ENCODE results near the gene EXD2.

EXD2 gene

GRCh38 chr14:69281450-69282169, 90.3 kb downstream of the EXD2 start:
- no peak overlapping the region for H3K27ac ChIP-seq (replicated peaks)
- no peaks in the 10 kb centered on the region for H3K27me3 ChIP-seq (ENCODE audit: insufficient read depth, poor library complexity, severe bottlenecking)
- H3K4me3 ChIP-seq (replicated peaks; ENCODE audit: insufficient read depth, low read length), result no peak overlapping the region
- no peak for TF ChIP-seq GABPA (IDR thresholded peaks at IDR 0.05; ENCODE audit: low read depth)
- TF ChIP-seq REST (IDR thresholded peaks at IDR 0.05; ENCODE audit: insufficient replicate concordance, low read depth), result no peak
- TF ChIP-seq, protein P1, sequence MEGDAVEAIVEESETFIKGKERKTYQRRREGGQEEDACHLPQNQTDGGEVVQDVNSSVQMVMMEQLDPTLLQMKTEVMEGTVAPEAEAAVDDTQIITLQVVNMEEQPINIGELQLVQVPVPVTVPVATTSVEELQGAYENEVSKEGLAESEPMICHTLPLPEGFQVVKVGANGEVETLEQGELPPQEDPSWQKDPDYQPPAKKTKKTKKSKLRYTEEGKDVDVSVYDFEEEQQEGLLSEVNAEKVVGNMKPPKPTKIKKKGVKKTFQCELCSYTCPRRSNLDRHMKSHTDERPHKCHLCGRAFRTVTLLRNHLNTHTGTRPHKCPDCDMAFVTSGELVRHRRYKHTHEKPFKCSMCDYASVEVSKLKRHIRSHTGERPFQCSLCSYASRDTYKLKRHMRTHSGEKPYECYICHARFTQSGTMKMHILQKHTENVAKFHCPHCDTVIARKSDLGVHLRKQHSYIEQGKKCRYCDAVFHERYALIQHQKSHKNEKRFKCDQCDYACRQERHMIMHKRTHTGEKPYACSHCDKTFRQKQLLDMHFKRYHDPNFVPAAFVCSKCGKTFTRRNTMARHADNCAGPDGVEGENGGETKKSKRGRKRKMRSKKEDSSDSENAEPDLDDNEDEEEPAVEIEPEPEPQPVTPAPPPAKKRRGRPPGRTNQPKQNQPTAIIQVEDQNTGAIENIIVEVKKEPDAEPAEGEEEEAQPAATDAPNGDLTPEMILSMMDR (IDR thresholded peaks at IDR 0.05; ENCODE audit: insufficient read depth, low read length), result no peak
- TF ChIP-seq POLR2AphosphoS5 (IDR thresholded peaks at IDR 0.05; ENCODE audit: low read depth), result no peak
- no peak for TF ChIP-seq SPI1 (IDR thresholded peaks at IDR 0.05; ENCODE audit: borderline replicate concordance, low read depth)
- DNase-seq (ENCODE audit: low read depth in 1 of 2, low spot score in 1 of 2), result no peak

DNA sequence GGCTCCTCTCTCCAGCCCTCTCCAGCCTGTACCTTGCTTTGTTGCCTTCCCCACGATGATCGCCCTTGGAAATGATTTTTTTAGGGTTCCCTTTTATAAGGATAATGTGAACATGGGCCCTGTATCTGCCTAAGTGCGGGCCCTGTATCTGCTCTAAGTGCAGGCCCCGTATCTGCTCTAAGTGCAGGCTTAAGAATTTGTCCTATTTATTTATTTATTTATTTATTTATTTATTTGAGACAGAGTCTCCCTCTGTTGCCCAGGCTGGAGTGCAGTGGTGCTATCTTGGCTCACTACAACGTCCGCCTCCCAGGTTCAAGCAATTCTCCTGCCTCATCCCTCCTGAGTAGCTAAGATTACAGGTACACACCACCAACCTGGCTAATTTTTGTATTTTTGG, 91.2 kb downstream of the EXD2 start:
- Histone ChIP-seq H3K4me3 (replicated peaks; ENCODE audit: insufficient read depth, low read length) (no peak overlapping the region), H3K27me3 (ENCODE audit: insufficient read depth, poor library complexity, severe bottlenecking) (no peaks in the 10 kb centered on the region), H3K27ac (replicated peaks) (no peak overlapping the region)
- TF ChIP-seq, protein P1 (IDR thresholded peaks at IDR 0.05; ENCODE audit: insufficient read depth, low read length), result no peak
- TF ChIP-seq SPI1 (IDR thresholded peaks at IDR 0.05; ENCODE audit: borderline replicate concordance, low read depth) (no peak), GABPA (IDR thresholded peaks at IDR 0.05; ENCODE audit: low read depth) (no peak), REST (IDR thresholded peaks at IDR 0.05; ENCODE audit: insufficient replicate concordance, low read depth) (no peak), POLR2AphosphoS5 (IDR thresholded peaks at IDR 0.05; ENCODE audit: low read depth) (no peak)
- no peak for DNase-seq (ENCODE audit: low read depth in 1 of 2, low spot score in 1 of 2)

DNA sequence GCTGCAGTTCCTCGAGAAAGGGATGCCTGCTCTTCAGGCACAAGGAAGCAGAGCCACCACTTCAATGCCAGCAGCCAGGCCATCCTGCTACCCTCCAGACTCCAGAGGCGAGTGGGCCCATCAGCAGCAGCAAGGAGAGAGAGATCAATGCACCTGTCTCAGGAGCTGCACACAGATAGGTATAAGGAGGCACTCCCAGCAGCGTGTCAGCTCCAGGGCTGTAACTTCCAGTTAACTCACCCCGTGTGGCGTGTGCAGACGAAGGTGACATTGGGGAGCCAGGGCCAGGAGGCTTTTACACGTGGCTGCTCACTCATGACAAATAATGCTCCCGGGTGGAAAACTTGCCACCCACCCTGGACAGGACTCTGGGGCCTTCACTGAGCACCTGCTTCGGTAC, 92.9 kb downstream of the EXD2 start:
- no peak for TF ChIP-seq REST (IDR thresholded peaks at IDR 0.05; ENCODE audit: insufficient replicate concordance, low read depth)
- TF ChIP-seq GABPA (IDR thresholded peaks at IDR 0.05; ENCODE audit: low read depth), result no peak
- no peak for TF ChIP-seq POLR2AphosphoS5 (IDR thresholded peaks at IDR 0.05; ENCODE audit: low read depth)
- TF ChIP-seq, protein P1 (IDR thresholded peaks at IDR 0.05; ENCODE audit: insufficient read depth, low read length), result no peak
- TF ChIP-seq SPI1 (IDR thresholded peaks at IDR 0.05; ENCODE audit: borderline replicate concordance, low read depth), result no peak
- Histone ChIP-seq H3K27me3 (ENCODE audit: insufficient read depth, poor library complexity, severe bottlenecking) (no peaks in the 10 kb centered on the region), H3K27ac (replicated peaks) (no peak overlapping the region), H3K4me3 (replicated peaks; ENCODE audit: insufficient read depth, low read length) (no peak overlapping the region)
- no peak for DNase-seq (ENCODE audit: low read depth in 1 of 2, low spot score in 1 of 2)
